WTC11 (cell line): Measurements from ENCODE around the gene PRPF8. TPM values are rescaled to one million over a fixed set of nuclear protein-coding genes. Genes with fewer than 3 reads are reported as not detected.

Source experiments
- ATAC-seq: fragments of 200-7000 bp; cut with Tn5 transposase; 2 replicates; pipeline ENCODE4 v1.10.0; 2021; ENCODE audit warnings: mild to moderate bottlenecking, moderate library complexity
- CTCF ChIA-PET: fragments of 300-600 bp; sonication (Branson Sonifier 250); formaldehyde crosslinking; loops from one replicate; lab custom pipeline; 2021; ENCODE audit warnings: antibody characterized with exemption; lab: Charles Lee
- POLR2A ChIA-PET: fragments of 350-600 bp; sonication (Branson Sonifier 250); formaldehyde crosslinking; loops from one replicate; lab custom pipeline; 2021; ENCODE audit warnings: antibody characterized with exemption; lab: Charles Lee
- DNase-seq: peaks from one replicate; pipeline ENCODE4 v3.0.0; 2021; ENCODE audit warnings: low spot score
- H3K27ac Mint-ChIP-seq: 2 replicates; pipeline ENCODE4 v1.8.0; 2021; ENCODE audit warnings: mixed read lengths
- H3K27me3 Mint-ChIP-seq: 2 replicates; pipeline ENCODE4 v1.8.0; 2021; ENCODE audit warnings: low read depth, mild to moderate bottlenecking, moderate library complexity, mixed read lengths
- H3K36me3 Mint-ChIP-seq: 2 replicates; pipeline ENCODE4 v1.8.0; 2021; ENCODE audit warnings: mixed read lengths
- H3K4me1 Mint-ChIP-seq: 2 replicates; pipeline ENCODE4 v1.8.0; 2022; ENCODE audit warnings: mixed read lengths
- H3K4me3 Mint-ChIP-seq: 2 replicates; pipeline ENCODE4 v1.8.0; 2021; ENCODE audit warnings: mild to moderate bottlenecking, moderate library complexity, mixed read lengths
- H3K9me3 Mint-ChIP-seq: 2 replicates; pipeline ENCODE4 v1.8.0; 2021; ENCODE audit warnings: mixed read lengths
- ATF1 ChIP-seq: sonication (generic); formaldehyde crosslinking; IDR thresholded peaks from 2 replicates; pipeline ENCODE4 v1.8.1; 2023; ENCODE audit warnings: mild to moderate bottlenecking, moderate library complexity, missing genetic modification reagents
- CREB1 ChIP-seq: sonication (generic); formaldehyde crosslinking; IDR thresholded peaks from 2 replicates; pipeline ENCODE4 v1.8.0; 2023; ENCODE audit warnings: mild to moderate bottlenecking, missing genetic modification reagents
- MXD4 ChIP-seq: fragments of 250-450 bp; sonication (Bioruptor Pico); IDR thresholded peaks from 2 replicates; pipeline ENCODE4 v1.8.0; 2021; ENCODE audit warnings: mild to moderate bottlenecking, moderate library complexity, borderline replicate concordance
- NFE2L1 ChIP-seq: sonication (generic); formaldehyde crosslinking; IDR thresholded peaks from 2 replicates; pipeline ENCODE4 v1.8.1; 2023; ENCODE audit warnings: missing genetic modification reagents
- SMAD3 ChIP-seq: sonication (generic); formaldehyde crosslinking; IDR thresholded peaks from 2 replicates; pipeline ENCODE4 v1.8.0; 2022; ENCODE audit warnings: missing genetic modification reagents, mild to moderate bottlenecking, borderline replicate concordance
- SP1 ChIP-seq: sonication (generic); formaldehyde crosslinking; conservative IDR thresholded peaks from 2 replicates; pipeline ENCODE4 v1.8.1; 2022; ENCODE audit warnings: missing genetic modification reagents
- TEAD1 ChIP-seq: sonication (generic); formaldehyde crosslinking; IDR thresholded peaks from 2 replicates; pipeline ENCODE4 v1.8.0; 2022; ENCODE audit warnings: mild to moderate bottlenecking, missing genetic modification reagents
- TP53 ChIP-seq: sonication (generic); formaldehyde crosslinking; IDR thresholded peaks from 2 replicates; pipeline ENCODE4 v1.8.1; 2023; ENCODE audit warnings: mild to moderate bottlenecking, missing genetic modification reagents
- ZNF317 ChIP-seq: sonication (generic); formaldehyde crosslinking; IDR thresholded peaks from 2 replicates; pipeline ENCODE4 v1.8.1; 2023; ENCODE audit warnings: low read depth, mild to moderate bottlenecking, moderate library complexity, missing genetic modification reagents, borderline replicate concordance
- total RNA-seq: library from RNA; stranded (reverse); gene quantifications from 3 replicates; pipeline ENCODE4 v1.2.3, GENCODE V29; 2021
- TF ChIP-seq, protein P1 (sequence below): fragments of 250-450 bp; sonication (Bioruptor Pico); IDR thresholded peaks from 2 replicates; pipeline ENCODE4 v2.1.2; 2022; ENCODE audit warnings: mild to moderate bottlenecking, moderate library complexity
- TF ChIP-seq, protein P2 (sequence below): sonication (generic); formaldehyde crosslinking; IDR thresholded peaks from 2 replicates; pipeline ENCODE4 v1.8.1; 2023; ENCODE audit warnings: mild to moderate bottlenecking, missing genetic modification reagents
- TF ChIP-seq, protein P3 (sequence below): sonication (generic); formaldehyde crosslinking; IDR thresholded peaks from 2 replicates; pipeline ENCODE4 v1.8.0; 2023; ENCODE audit warnings: mild to moderate bottlenecking, missing genetic modification reagents
- TF ChIP-seq, protein P4 (sequence below): sonication (generic); formaldehyde crosslinking; IDR thresholded peaks from 2 replicates; pipeline ENCODE4 v1.8.1; 2022; ENCODE audit warnings: low read depth, missing genetic modification reagents, borderline replicate concordance
- TF ChIP-seq, protein P5 (sequence below): fragments of 250-450 bp; sonication (Bioruptor Pico); IDR thresholded peaks from 2 replicates; pipeline ENCODE4 v1.8.0; 2021; ENCODE audit warnings: mild to moderate bottlenecking
- TF ChIP-seq, protein P6 (sequence below): sonication (generic); formaldehyde crosslinking; IDR thresholded peaks from 2 replicates; pipeline ENCODE4 v1.8.1; 2023; ENCODE audit warnings: mild to moderate bottlenecking, missing genetic modification reagents
- TF ChIP-seq, protein P7 (sequence below): sonication (generic); formaldehyde crosslinking; conservative IDR thresholded peaks from 2 replicates; pipeline ENCODE4 v1.8.1; 2023; ENCODE audit warnings: mild to moderate bottlenecking, low read depth, missing genetic modification reagents, moderate library complexity

Gene PRPF8
- total RNA-seq, 1 experiment from 2014 or later = 388 TPM

DNA sequence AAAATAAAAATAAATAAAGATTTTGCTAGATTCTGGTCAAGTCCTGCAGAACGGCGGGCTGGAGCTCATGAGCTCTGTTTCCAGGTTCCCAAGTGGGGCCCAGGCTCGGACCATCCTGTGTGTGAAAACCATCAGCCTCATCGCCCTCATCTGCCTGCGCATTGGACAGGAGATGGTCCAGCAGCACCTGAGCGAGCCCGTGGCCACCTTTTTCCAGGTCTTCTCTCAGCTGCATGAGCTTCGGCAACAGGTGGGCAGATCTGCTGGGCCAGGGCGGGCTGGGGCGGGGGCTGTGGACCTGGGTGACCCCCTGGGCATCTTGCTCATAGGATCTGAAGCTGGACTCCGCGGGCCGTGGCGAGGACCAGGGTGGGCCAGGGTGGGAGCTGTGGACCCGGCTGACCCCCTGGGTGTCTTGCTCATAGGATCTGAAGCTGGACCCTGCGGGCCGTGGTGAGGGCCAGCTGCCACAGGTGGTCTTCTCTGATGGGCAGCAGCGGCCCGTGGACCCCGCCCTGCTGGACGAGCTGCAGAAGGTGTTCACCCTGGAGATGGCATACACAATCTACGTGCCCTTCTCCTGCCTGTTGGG lies 47.7 kb upstream of the PRPF8 start (continued):
- TF ChIP-seq, protein P1, sequence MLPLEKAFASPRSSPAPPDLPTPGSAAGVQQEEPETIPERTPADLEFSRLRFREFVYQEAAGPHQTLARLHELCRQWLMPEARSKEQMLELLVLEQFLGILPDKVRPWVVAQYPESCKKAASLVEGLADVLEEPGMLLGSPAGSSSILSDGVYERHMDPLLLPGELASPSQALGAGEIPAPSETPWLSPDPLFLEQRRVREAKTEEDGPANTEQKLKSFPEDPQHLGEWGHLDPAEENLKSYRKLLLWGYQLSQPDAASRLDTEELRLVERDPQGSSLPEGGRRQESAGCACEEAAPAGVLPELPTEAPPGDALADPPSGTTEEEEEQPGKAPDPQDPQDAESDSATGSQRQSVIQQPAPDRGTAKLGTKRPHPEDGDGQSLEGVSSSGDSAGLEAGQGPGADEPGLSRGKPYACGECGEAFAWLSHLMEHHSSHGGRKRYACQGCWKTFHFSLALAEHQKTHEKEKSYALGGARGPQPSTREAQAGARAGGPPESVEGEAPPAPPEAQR = no peak
- TF ChIP-seq, protein P2, sequence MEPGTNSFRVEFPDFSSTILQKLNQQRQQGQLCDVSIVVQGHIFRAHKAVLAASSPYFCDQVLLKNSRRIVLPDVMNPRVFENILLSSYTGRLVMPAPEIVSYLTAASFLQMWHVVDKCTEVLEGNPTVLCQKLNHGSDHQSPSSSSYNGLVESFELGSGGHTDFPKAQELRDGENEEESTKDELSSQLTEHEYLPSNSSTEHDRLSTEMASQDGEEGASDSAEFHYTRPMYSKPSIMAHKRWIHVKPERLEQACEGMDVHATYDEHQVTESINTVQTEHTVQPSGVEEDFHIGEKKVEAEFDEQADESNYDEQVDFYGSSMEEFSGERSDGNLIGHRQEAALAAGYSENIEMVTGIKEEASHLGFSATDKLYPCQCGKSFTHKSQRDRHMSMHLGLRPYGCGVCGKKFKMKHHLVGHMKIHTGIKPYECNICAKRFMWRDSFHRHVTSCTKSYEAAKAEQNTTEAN = no peak
- TF ChIP-seq, protein P3, sequence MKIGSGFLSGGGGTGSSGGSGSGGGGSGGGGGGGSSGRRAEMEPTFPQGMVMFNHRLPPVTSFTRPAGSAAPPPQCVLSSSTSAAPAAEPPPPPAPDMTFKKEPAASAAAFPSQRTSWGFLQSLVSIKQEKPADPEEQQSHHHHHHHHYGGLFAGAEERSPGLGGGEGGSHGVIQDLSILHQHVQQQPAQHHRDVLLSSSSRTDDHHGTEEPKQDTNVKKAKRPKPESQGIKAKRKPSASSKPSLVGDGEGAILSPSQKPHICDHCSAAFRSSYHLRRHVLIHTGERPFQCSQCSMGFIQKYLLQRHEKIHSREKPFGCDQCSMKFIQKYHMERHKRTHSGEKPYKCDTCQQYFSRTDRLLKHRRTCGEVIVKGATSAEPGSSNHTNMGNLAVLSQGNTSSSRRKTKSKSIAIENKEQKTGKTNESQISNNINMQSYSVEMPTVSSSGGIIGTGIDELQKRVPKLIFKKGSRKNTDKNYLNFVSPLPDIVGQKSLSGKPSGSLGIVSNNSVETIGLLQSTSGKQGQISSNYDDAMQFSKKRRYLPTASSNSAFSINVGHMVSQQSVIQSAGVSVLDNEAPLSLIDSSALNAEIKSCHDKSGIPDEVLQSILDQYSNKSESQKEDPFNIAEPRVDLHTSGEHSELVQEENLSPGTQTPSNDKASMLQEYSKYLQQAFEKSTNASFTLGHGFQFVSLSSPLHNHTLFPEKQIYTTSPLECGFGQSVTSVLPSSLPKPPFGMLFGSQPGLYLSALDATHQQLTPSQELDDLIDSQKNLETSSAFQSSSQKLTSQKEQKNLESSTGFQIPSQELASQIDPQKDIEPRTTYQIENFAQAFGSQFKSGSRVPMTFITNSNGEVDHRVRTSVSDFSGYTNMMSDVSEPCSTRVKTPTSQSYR = no peak

DNA sequence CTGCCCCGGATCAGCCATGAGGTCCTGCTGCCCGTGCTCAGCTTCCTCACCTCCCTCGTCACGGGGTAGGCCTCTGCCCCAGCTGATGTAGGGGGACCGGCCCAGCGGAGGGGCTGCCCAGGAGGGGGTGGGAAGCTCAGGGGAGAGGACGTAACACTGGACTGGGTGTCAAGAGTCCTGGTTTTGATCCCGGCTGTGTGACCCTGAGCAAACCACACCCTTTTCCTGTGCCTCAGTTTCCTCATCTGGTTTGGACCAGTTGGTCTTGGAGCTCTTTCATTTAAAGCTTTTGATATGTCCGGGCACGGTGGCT lies 46.5 kb upstream of the PRPF8 start:
- ATAC-seq = no peak
- ChIA-PET CTCF (no interaction called here), POLR2A (interaction anchor here (0.6 kb wide), 1 partner anchor 499 kb away, joined by 6 read pairs; no protein-coding TSS in a partner anchor)
- TF ChIP-seq SMAD3 (CRISPR knock-in tag) (no peak), ATF1 (CRISPR knock-in tag) (no peak), TP53 (CRISPR knock-in tag) (no peak), MXD4 (CRISPR knock-in tag) (no peak), CREB1 (CRISPR knock-in tag) (no peak), SP1 (CRISPR knock-in tag) (no peak), ZNF317 (CRISPR knock-in tag) (no peak), TEAD1 (CRISPR knock-in tag) (no peak), NFE2L1 (CRISPR knock-in tag) (no peak)
- TF ChIP-seq, protein P4, sequence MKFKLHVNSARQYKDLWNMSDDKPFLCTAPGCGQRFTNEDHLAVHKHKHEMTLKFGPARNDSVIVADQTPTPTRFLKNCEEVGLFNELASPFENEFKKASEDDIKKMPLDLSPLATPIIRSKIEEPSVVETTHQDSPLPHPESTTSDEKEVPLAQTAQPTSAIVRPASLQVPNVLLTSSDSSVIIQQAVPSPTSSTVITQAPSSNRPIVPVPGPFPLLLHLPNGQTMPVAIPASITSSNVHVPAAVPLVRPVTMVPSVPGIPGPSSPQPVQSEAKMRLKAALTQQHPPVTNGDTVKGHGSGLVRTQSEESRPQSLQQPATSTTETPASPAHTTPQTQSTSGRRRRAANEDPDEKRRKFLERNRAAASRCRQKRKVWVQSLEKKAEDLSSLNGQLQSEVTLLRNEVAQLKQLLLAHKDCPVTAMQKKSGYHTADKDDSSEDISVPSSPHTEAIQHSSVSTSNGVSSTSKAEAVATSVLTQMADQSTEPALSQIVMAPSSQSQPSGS = no peak
- TF ChIP-seq, protein P5, sequence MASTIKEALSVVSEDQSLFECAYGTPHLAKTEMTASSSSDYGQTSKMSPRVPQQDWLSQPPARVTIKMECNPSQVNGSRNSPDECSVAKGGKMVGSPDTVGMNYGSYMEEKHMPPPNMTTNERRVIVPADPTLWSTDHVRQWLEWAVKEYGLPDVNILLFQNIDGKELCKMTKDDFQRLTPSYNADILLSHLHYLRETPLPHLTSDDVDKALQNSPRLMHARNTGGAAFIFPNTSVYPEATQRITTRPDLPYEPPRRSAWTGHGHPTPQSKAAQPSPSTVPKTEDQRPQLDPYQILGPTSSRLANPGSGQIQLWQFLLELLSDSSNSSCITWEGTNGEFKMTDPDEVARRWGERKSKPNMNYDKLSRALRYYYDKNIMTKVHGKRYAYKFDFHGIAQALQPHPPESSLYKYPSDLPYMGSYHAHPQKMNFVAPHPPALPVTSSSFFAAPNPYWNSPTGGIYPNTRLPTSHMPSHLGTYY (CRISPR knock-in tag) = no peak
- TF ChIP-seq, protein P6, sequence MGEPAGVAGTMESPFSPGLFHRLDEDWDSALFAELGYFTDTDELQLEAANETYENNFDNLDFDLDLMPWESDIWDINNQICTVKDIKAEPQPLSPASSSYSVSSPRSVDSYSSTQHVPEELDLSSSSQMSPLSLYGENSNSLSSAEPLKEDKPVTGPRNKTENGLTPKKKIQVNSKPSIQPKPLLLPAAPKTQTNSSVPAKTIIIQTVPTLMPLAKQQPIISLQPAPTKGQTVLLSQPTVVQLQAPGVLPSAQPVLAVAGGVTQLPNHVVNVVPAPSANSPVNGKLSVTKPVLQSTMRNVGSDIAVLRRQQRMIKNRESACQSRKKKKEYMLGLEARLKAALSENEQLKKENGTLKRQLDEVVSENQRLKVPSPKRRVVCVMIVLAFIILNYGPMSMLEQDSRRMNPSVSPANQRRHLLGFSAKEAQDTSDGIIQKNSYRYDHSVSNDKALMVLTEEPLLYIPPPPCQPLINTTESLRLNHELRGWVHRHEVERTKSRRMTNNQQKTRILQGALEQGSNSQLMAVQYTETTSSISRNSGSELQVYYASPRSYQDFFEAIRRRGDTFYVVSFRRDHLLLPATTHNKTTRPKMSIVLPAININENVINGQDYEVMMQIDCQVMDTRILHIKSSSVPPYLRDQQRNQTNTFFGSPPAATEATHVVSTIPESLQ = no peak
- TF ChIP-seq, protein P2 = no peak
- TF ChIP-seq, protein P7, sequence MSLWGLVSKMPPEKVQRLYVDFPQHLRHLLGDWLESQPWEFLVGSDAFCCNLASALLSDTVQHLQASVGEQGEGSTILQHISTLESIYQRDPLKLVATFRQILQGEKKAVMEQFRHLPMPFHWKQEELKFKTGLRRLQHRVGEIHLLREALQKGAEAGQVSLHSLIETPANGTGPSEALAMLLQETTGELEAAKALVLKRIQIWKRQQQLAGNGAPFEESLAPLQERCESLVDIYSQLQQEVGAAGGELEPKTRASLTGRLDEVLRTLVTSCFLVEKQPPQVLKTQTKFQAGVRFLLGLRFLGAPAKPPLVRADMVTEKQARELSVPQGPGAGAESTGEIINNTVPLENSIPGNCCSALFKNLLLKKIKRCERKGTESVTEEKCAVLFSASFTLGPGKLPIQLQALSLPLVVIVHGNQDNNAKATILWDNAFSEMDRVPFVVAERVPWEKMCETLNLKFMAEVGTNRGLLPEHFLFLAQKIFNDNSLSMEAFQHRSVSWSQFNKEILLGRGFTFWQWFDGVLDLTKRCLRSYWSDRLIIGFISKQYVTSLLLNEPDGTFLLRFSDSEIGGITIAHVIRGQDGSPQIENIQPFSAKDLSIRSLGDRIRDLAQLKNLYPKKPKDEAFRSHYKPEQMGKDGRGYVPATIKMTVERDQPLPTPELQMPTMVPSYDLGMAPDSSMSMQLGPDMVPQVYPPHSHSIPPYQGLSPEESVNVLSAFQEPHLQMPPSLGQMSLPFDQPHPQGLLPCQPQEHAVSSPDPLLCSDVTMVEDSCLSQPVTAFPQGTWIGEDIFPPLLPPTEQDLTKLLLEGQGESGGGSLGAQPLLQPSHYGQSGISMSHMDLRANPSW = no peak
- TF ChIP-seq, protein P3 = no peak
- Mint-ChIP-seq H3K36me3 (no peaks in the 10 kb centered on the region; the same call in 1 of the 2 replicates), H3K27me3 (no peaks in the 10 kb centered on the region), H3K4me3 (no peak overlapping the region), H3K4me1 (no peaks in the 10 kb centered on the region), H3K27ac (no peak overlapping the region), H3K9me3 (no peaks in the 10 kb centered on the region)
- no peak for DNase-seq
